GM19324 (cell line): ENCODE measurements around the gene C18orf63.
"Not testable (repeated sequence)": the region's sequence is repeated elsewhere in the genome, so short reads cannot be mapped to it uniquely, and the experiment has no call there.

Source experiments
- ATAC-seq: cut with Tn5 transposase; IDR thresholded peaks from one replicate; pipeline ENCODE4 v1.9.1; 2021; ENCODE audit warnings: mild to moderate bottlenecking, moderate library complexity; ENCODE audit not compliant: unreplicated experiment, low FRiP score

Gene C18orf63

DNA sequence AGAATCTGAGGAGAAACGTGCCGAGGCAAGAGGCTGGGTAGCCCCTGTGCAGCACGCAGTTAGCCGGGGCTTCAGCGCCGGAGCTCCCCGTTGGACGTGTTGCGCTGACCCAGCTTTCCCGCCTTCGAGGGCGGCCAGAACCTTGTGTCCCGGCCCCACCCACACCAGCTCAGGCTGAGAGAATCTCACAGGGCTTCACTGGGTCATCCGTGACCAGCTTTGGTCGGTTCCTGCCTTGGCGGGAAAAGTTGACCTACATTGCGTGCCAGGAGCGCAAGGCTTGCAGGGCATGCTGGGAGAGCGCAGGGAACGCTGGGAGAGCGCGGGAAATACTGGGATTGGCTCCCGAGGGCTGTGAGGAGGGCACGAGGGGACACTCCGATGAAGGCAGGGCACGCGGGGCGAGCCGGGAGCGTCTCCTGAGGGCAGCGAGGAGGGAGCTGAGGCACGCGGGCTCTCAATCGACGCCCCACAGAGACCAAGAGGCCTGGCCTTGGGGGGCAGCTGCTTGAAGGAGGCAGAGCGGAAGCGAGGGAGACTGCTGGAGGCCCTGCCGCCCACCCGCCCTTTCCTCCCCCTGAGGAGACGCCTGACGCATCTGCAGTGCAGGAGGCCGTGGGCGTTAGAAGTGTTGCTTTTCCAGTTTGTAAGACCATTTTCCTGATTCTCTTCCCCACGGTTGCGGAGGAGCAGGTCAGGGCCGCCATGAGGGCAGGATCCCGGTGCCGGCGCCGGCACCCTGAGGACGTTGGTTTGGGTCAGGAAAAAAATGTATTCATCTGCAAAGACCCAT, at the start of gene C18orf63:
C18orf63 (plus strand) TSS at position 376 of the 793 bp plus-strand sequence. CDS start 2,027 bp downstream, outside the sequence.
- ATAC-seq = no peak

DNA sequence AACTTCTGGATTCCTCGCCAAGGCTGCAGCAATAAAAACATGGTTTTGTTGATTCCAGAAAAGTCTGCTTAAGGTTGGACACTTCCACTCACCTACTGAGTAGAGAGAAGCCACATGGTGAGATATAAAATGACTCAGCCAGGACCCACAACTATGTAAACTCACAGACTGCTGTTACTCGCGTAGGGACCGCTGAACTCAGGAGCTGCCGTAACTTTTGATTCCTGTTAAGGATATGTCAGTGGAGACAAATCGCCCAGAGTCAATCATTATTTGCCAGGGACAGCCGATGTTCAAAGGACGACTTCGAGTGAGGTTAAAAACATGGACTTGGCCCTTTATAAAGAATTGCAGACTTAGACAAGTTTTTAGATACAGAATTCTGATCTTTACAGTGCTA, 49.5 kb upstream of the C18orf63 start:
- ATAC-seq = no peak

DNA sequence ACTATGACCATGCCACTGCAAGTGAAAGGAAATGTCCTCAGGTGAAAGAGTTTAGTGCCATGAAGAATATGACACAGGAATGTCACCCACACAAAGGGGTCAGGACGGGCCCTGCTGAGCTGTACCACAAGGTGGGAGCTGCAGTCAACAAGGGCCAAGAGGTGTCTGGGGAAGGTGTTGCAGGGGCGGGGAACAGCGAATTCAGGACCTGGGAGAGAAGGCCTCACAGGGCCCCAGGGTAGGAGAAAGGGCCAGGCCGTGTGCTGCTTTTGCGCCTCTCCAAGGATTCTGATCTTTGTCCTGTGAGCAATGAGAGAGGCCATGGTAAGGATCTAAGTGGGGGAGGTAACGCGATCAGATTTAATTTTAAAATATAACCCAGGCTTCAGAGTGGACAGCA, 47.5 kb upstream of the C18orf63 start:
- ATAC-seq = no peak

DNA sequence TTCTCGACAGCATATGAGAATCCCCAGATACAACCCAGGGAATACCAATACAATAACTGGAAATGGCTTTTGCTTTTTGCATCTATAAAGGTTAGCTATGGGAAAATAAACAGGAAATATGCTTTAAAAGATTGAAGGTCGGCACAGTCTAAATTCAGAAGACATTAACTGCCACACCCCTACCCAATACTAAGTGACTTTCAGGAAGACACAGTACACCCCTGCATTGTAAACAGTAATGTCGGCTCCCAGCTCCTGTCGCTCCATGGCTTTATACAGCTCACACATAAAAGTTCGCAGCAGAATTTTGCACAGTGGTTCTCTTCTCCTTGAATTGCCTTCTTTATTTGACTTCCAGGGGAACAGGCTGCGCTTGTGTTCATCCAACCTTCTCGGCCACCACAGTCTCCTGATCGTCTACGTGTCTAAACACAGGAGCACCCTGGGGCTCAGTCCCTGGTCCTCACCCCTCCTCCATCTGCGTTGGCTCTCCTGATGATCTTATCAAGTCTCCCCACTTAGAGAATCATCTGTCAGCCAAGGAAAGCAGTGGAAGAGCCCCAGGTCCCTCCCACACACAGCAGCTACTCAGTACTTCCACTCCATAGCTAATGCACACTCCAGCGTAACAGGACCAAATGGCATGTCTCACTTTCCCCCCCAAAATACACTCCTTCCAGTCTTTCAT, 46.6 kb upstream of the C18orf63 start:
- no peak for ATAC-seq

DNA sequence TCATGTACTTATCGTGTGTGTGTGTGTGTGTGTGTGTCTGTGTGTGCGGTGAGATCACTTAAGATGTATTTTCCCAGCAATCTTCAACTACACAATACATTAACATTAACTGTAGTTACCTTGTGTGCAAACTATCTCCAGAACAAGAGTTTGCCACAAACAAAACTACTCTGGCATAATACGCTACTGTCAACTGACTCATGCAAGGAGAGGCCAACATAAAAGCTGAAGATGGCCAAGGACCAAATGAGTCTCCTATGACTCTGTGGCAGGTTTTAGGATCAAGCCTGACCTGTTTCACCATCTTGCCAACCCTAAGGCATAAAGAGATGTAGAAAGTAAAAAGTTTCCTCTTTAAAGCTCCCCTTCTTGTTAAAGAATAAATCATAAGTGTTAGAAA, 44.0 kb upstream of the C18orf63 start:
- no peak for ATAC-seq

DNA sequence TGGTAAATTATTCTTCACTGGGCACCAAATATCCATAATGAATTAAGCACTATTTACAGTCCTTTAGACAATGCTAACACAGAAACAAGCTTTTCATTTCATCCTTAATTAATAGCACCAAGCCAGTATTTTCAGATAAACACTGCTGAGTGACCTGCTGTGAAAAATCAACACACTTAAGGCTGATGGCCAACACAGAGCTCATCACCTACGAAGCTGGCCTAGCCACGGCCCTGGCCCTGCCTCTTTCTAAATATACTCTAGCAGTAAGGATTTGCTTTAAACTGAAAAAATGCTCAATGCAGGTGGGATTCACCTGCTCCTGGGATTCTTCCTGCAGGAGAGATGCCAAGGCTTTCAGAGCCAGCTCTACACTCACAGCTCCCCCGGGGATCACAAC, 42.2 kb upstream of the C18orf63 start:
- ATAC-seq = no peak

DNA sequence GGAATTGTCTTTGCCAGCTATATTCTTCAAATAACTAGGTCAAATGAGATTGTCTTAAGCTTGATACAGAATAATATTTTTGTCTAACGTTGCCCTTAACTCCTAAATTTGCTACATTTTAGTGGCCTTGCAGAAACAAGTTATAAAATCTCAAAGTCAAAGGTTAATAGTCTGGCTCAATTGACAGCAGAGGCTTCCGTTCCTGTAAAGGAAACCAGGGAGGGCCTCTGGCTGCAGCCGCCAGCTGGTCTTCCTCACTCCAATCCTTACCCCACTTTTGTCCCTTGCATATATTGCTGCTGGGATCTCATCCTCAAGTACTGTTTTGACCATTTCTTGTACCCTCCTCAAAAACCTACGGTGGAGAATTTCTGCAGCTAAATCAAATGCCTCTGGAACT, 40.9 kb upstream of the C18orf63 start:
- ATAC-seq = no peak

DNA sequence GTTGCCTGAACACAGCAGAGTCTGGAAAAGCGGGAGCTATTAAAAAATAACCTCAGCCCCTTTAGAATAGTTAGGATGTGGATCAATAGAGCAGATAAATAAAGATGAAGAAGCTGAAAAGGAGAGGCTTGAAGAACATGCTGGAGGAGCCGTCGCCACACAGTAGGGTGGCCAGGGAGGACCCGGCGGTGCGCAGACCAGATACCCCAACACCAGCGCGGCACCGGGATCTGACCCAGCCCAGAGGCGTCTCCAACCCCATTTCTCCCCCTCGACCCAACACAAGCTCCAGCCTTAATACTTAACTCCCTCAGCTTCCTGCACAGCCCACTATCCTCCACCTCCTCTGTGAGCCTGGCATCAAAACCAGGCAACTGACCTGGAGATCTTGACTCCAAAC, 39.9 kb upstream of the C18orf63 start:
- ATAC-seq = no peak

DNA sequence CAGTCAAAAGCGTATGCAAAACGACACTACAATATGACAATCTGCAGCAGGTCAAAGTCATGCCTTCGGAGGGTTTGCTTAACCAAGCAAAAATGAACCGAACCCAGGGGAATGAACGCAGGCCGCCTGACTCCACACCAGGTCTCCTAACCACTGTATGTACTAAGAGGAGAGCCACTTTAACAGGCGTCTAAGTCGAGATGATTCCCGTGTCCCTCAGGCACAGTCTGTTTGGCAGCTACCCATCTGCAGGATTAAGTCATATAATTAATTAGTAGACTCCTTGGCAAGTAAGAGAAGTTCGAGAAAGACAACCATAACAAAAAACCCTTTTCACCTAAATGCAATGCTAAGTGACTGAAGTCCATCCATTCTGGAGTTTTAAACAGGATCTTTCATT, 39.0 kb upstream of the C18orf63 start:
- no peak for ATAC-seq

DNA sequence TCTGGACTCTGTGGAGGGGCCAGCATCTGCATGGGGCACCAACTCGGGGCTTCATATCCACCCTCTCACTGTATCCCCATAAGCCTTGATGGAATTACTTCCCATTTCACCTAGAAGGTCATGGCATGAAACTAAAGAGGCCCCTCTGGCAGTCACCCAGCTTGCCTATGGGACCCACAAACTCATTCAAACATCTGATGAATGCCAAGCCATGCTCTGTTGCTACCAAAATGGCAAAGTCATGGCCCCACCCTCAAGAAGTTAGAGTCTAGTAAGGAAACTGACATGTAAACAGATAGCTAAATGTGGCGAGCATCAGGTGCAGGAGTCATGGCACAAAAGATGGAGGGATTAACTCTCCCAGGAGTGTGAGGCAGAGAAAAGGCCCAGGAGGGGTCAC, 38.3 kb upstream of the C18orf63 start:
- no peak for ATAC-seq

DNA sequence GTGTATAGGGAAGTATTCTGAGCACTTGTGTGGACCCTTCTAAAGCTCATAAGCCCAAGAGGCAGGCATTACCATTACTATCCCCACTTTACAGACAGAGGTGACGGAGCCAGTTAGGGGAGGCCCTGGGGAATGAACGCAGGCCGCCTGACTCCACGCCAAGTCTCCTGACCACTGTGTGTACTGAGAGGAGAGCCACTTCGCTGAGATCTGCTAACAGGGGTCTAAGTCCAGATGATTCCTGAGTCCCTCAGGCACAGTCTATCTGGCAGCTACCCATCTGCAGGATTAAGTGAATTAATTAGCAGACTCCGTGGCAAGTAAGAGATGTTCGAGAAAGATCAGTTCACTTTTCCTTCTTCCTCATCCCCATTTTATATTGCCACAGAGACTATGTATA, 37.6 kb upstream of the C18orf63 start:
- no peak for ATAC-seq

DNA sequence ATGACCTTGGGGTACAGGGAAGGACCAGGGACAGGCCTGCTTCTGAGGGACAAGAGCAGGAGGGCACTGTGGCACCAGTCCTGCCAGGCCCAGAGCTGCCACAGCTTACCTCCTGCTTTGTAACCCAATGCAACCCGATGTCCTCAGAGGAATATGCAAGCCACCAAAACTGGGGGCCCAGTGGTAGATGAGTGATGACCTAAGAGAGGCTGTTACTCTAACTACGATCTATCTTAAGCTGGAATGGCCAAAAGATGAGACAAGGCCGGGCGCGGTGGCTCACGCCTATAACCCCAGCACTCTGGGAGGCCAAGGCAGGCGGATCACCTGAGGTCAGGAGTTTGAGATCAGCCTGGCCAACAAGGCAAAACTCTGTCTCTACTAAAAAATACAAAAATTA, 36.7 kb upstream of the C18orf63 start:
- no peak for ATAC-seq

DNA sequence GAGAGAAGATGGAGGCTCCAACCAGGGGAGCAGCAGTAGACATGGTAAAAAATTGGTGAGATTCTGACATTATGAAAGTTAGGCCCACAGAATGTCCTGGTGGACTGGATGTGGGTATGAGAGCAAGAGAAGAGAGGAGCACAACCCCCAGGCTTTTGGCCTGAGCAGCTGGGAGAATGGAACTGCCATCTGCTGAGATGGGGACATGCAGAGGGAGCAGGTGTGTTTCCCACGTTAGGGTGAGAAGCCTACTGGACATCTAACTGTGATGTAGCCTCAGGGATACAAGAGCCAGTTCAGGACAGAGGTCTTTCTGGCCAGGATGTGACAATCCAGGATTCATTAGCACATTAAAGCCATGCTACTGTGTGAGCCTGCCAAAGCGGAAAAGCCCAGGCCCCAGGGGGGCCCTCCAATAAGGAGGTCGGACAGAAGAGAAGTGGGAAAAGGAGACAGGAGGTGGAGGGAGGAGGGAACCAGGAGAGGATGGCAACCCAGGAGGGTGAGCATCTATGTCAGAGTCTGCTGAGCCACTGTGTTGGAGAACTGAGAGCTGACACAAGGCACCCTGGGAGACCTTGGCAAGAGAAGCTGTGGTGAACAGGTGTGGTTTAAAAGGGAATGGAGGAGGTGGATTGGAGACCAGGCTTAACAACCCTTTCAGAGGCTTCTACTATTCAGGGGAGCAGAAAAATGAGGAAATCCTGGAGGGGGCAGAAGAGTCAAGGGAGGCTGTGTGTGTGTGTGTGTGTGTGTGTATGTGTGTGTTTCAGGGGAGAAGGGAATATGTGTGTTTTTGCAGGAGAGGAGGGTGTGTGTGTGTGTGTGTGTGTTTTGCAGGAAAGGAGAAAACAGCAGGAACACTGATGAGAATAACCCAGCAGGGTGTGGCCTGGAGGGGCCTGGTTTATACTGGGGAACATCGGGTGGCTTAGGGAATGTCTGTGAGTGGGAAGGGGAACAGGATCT, 34.3 kb upstream of the C18orf63 start:
- no peak for ATAC-seq

DNA sequence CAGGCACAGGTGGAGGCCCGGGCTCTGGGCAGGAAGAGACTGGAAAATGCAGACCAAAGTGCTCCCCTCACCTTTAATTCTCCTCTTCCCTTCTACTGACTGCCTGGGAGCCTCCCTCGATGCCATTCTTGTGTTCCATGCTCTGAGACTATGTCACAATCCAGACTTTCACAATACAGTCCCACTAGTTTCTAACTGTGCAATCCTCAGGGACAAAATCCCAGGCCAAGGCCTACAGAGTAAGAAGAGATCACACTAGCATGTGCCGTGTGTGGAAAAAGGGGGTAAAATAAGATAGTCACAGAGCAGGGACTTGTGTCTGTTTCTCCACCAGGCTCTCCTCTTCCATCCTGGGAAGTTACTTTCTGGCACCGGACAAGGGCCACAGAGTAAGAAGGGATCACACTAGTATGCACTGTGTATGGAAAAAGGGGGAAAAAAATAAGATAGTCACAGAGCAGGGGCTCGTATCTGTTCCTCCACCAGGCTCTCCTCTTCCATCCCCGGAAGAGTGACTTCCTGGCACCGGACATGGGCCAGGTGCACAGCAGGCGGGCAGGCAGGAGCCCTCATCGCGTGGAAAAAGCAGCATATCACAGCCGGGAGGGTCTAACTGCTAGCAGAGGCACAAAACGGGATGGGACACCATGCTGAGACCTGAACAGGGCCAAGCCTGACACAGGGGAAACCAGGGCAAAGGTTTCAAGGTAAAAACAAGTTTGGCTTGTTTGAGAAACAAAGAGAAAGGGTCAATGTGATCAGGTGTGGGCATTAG, 33.5 kb upstream of the C18orf63 start:
- no peak for ATAC-seq

DNA sequence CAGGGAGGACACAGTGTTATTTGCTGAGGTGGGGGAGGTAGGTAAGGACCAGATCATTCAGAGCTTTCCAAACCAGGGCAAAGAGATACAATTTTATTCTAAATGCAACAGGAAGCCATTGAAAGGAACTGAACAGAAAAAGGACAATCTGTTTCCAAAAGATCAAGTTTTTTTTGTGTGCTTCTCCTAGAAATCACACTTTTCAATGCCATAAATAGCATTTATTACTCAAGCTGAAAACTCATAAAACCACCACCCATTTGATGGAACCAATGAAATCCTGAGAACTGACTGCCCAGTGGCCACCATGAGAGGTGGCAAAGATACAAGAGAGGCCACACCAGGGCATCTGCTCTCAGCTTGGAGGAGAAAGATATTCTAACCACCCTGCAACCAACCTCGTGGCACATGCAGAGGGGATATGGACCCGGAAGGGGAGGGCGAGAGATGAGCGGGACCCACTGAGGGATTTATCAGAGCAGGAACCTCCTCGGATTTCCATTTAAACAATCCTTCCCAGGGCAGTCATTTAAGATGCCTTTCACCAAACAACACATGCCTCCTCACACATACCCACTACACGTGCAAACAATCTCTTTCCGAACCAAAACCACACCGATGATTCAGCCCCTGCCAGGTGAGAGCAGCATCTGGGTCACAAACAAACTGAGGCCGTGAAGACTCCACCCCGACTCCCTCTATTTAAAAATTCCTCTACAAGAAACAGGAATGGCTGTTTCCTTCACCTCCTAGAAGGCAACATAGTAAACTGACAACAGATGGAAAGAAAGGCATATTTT, 32.7 kb upstream of the C18orf63 start:
- no peak for ATAC-seq

DNA sequence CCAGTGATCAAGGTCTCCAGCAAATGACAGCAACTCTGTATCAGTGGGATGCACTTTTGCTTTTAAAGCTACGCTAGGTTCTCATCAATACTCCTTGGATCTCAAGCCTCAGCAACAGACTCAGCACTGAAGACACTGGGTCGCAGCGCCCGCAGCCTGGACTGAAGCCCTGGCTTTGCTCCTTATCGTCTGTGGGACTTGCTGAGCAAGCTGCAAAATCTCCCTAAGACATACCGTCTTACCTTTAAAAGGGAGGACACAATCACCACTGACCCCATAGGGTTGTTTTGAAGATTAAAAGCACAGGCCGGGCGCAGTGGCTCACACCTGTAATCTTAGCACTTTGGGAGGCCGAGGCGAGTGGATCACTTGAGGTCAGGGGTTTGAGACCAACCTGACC, 32.0 kb upstream of the C18orf63 start:
- no peak for ATAC-seq

DNA sequence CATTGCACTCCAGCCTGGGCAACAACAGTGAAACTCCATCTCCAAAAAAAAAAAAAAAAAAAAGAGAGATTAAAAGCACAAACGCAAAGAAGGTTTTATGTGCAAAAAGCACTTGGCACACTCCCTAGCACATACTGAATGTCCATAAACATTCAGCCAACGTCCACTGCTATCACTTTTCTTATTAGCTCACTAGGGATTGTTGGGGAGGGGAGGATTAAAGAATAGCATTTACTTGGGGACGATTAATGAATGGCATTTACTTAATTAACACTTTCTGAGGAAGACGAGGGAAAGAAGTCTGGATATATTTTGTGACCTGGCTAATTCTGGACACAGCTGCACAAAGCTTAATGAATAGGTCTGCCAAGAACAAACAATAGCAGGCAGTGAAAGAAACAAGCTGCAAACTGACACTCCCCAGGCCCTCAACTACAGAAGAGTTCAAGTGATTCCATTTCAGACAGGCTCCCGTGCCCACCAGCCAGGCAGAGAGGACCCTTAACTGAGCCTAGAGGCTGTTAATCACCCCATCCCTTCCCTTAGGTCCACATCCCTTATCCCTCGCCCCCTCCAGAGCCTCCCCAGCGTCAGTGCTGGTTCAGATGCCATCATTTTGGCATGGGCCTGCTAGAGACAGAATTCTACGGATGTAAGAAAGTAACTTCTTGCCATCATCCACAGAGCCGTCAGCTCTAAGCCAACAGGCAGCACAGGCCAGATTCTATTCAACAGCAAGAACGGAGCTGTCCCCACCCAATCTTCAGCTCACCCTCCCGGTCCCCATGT, 31.3 kb upstream of the C18orf63 start:
- ATAC-seq = no peak

DNA sequence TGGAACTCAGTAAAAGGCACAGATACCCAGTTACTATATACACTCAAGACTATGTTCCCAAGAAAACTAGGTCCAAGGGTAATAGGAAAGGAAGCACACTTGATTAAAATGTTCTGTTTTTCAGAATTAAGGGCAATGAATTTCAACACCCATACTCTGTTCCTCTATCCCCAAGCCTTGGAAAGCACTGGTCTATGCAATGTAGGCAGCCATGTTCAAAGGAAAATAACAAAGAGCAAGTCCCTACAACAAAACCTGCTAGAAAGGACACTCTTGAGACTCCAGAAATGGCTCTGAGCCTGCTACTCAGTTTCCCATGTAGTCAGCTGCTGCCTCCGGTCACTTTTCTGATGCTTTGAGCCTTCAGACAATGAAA, 30.7 kb upstream of the C18orf63 start:
- ATAC-seq = no peak

DNA sequence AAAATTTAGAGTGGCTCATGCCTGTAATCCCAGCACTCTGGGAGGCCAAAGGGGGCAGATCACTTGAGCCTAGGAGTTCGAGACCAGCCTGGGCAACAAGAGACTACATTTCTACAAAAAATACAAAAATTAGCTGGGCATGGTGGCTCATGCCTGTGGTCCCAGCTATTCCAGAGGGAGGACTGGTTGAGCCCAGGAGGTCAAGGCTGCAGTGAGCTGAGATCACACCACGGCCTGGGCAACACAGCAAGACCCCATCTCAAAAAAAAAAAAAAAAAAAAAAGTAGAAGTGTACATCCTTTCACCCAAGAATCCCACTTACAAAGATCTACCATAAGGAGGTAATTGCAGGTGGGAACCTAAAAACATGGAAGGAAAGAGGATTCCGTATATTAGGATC, 30.1 kb upstream of the C18orf63 start:
- ATAC-seq = not testable (repeated sequence)
